ENCODE results near the gene KRT3.

- TF ChIP-seq CTCF (IDR thresholded peaks at IDR 0.05) (no peak), USF2 (CRISPR knock-in tag; IDR thresholded peaks at IDR 0.05) (no peak), ZNF121 (CRISPR knock-in tag; IDR thresholded peaks at IDR 0.05) (no peak), ATF3 (CRISPR knock-in tag; conservative IDR thresholded peaks at IDR 0.05) (no peak), E2F1 (CRISPR knock-in tag; IDR thresholded peaks at IDR 0.05) (no peak)
These were observed 13.4 kb downstream of the KRT3 start for GRCh38 chr12:52782502-52782901.

All from WTC11 (cell line).